Neural cell (in vitro differentiated cells): ENCODE data around the gene HLCS. TPM values are rescaled to one million over a fixed set of nuclear protein-coding genes. Genes with fewer than 3 reads are reported as not detected.

ENCODE experiments used
- H2AFZ ChIP-seq: fragments of 200-600, 300-800 bp; sonication (generic), shearing (Covaris generic); 2 replicates; pipeline ENCODE4 v1.6.0; 2014; ENCODE audit warnings: low read depth, mild to moderate bottlenecking, antibody characterized with exemption, low read length, moderate library complexity
- H3F3A ChIP-seq: fragments of 200-600 bp; shearing (Covaris generic); 2 replicates; pipeline ENCODE4 v1.6.1; 2016; ENCODE audit warnings: mild to moderate bottlenecking, moderate library complexity, mixed read lengths, antibody characterized with exemption, low read length; ENCODE audit not compliant: insufficient read depth, poor library complexity, severe bottlenecking
- H3K27ac ChIP-seq: fragments of 200-600, 300-800 bp; sonication (generic), shearing (Covaris generic); 2 replicates; pipeline ENCODE4 v1.5.1; 2014; ENCODE audit warnings: mild to moderate bottlenecking, low read length, moderate library complexity
- H3K27me3 ChIP-seq: fragments of 300-800, 200-600 bp; sonication (generic), shearing (Covaris generic); 2 replicates; pipeline ENCODE4 v1.6.0; 2014; ENCODE audit warnings: mild to moderate bottlenecking, low read depth, low read length, moderate library complexity; ENCODE audit not compliant: insufficient read depth
- H3K36me3 ChIP-seq: fragments of 300-800, 200-600 bp; sonication (generic), shearing (Covaris generic); 2 replicates; pipeline ENCODE4 v1.5.1; 2014; ENCODE audit warnings: mild to moderate bottlenecking, antibody characterized with exemption, low read length, moderate library complexity; ENCODE audit not compliant: insufficient read depth
- H3K4me2 ChIP-seq: fragments of 300-800, 200-600 bp; sonication (generic), shearing (Covaris generic); 2 replicates; pipeline ENCODE4 v1.6.0; 2014; ENCODE audit warnings: mild to moderate bottlenecking, low read length
- H3K4me3 ChIP-seq: fragments of 300-800, 200-600 bp; sonication (generic), shearing (Covaris generic); 2 replicates; pipeline ENCODE4 v1.5.1; 2014; ENCODE audit warnings: mild to moderate bottlenecking, low read length, moderate library complexity
- H3K79me2 ChIP-seq: fragments of 200-600 bp; shearing (Covaris generic); replicated peaks from 2 replicates; pipeline ENCODE4 v1.6.0; 2014; ENCODE audit warnings: mild to moderate bottlenecking, low read length, moderate library complexity; ENCODE audit not compliant: insufficient read depth
- H3K9ac ChIP-seq: fragments of 300-800, 200-600 bp; sonication (generic), shearing (Covaris generic); 2 replicates; pipeline ENCODE4 v1.6.1; 2016; ENCODE audit warnings: mild to moderate bottlenecking, low read length, mixed read lengths
- H3K9me2 ChIP-seq: fragments of 200-600 bp; shearing (Covaris generic); 2 replicates; pipeline ENCODE4 v1.6.1; 2016; ENCODE audit warnings: mild to moderate bottlenecking, low read length, mixed read lengths; ENCODE audit not compliant: insufficient read depth
- H3K9me3 ChIP-seq: fragments of 200-600, 300-800 bp; sonication (generic), shearing (Covaris generic); 2 replicates; pipeline ENCODE4 v1.6.1; 2016; ENCODE audit warnings: mild to moderate bottlenecking, mixed run types, low read length, moderate library complexity, mixed read lengths
- H4K20me1 ChIP-seq: fragments of 200-600 bp; shearing (Covaris generic); 2 replicates; pipeline ENCODE4 v1.6.1; 2016; ENCODE audit warnings: mild to moderate bottlenecking, mixed run types; ENCODE audit not compliant: insufficient read depth
- CTCF ChIP-seq: fragments of 450-650 bp; IDR thresholded peaks from 2 replicates; pipeline ENCODE4 v1.5.1; 2014; ENCODE audit warnings: antibody characterized with exemption, mild to moderate bottlenecking, moderate library complexity; ENCODE audit not compliant: poor library complexity, severe bottlenecking
- EP300 ChIP-seq: fragments of 450-650 bp; conservative IDR thresholded peaks from 2 replicates; pipeline ENCODE4 v1.6.1; 2014; ENCODE audit warnings: antibody characterized with exemption, mild to moderate bottlenecking, moderate library complexity; ENCODE audit not compliant: poor library complexity, severe bottlenecking
- EZH2 ChIP-seq: fragments of 200-600, 300-800 bp; shearing (Covaris generic), sonication (generic); IDR thresholded peaks from 2 replicates; pipeline ENCODE4 v1.6.1; 2014; ENCODE audit warnings: antibody characterized with exemption, low read length, borderline replicate concordance, mild to moderate bottlenecking; ENCODE audit not compliant: insufficient read depth, poor library complexity, severe bottlenecking
- MXI1 ChIP-seq: fragments of 450-650 bp; conservative IDR thresholded peaks from 2 replicates; pipeline ENCODE4 v1.6.1; 2014; ENCODE audit warnings: antibody characterized with exemption, mild to moderate bottlenecking; ENCODE audit not compliant: poor library complexity, severe bottlenecking
- POLR2AphosphoS5 ChIP-seq: IDR thresholded peaks from 2 replicates; pipeline ENCODE4 v1.6.1; 2012
- RAD21 ChIP-seq: fragments of 450-650 bp; conservative IDR thresholded peaks from 2 replicates; pipeline ENCODE4 v1.6.1; 2014; ENCODE audit warnings: antibody characterized with exemption, mild to moderate bottlenecking, moderate library complexity
- REST ChIP-seq: IDR thresholded peaks from 2 replicates; pipeline ENCODE4 v1.6.1; 2012; ENCODE audit warnings: borderline replicate concordance
- SMC3 ChIP-seq: fragments of 450-650 bp; conservative IDR thresholded peaks from 2 replicates; pipeline ENCODE4 v1.6.1; 2014; ENCODE audit warnings: antibody characterized with exemption, mild to moderate bottlenecking, moderate library complexity; ENCODE audit not compliant: poor library complexity
- TAF1 ChIP-seq: IDR thresholded peaks from 2 replicates; pipeline ENCODE4 v1.6.1; 2012; ENCODE audit warnings: low read depth
- polyA plus RNA-seq: library from polyadenylated mRNA; depleted of rRNA; stranded (reverse); fragments of >200 nt; gene quantifications from 2 replicates; pipeline ENCODE4 v1.2.3, GENCODE V29; 2014

The HLCS gene
- polyA plus RNA-seq, 1 donor from 2014 or later = 12.1 TPM

GRCh38 chr21:36949171-36950141 is 17.0 kb downstream of the HLCS start:
- Histone ChIP-seq H3K36me3 (no peaks in the 10 kb centered on the region), H4K20me1 (no peaks in the 10 kb centered on the region), H3K27me3 (no peaks in the 10 kb centered on the region), H3K9me3 (no peaks in the 10 kb centered on the region), H3K9me2 (no peaks in the 10 kb centered on the region), H3K4me2 (no peak overlapping the region), H3K9ac (no peak overlapping the region), H3K27ac (no peak overlapping the region), H3K79me2 (no peaks in the 10 kb centered on the region), H3K4me3 (no peak overlapping the region), H3F3A (no peaks in the 10 kb centered on the region), H2AFZ (no peak overlapping the region)
- TF ChIP-seq RAD21 (no peak), EZH2 (no peak), TAF1 (no peak), CTCF (no peak), POLR2AphosphoS5 (no peak), MXI1 (no peak), SMC3 (no peak), REST (no peak), EP300 (no peak)

- Histone ChIP-seq H3K27ac (no peak overlapping the region), H4K20me1 (no peaks in the 10 kb centered on the region), H3K9ac (no peak overlapping the region), H3K4me3 (no peak overlapping the region), H3K27me3 (no peaks in the 10 kb centered on the region), H3K4me2 (no peak overlapping the region), H3K9me3 (no peaks in the 10 kb centered on the region), H3K9me2 (no peaks in the 10 kb centered on the region), H3K79me2 (no peaks in the 10 kb centered on the region), H3F3A (no peaks in the 10 kb centered on the region), H2AFZ (no peak overlapping the region), H3K36me3 (no peaks in the 10 kb centered on the region)
- TF ChIP-seq REST (no peak), TAF1 (no peak), SMC3 (no peak), CTCF (no peak), POLR2AphosphoS5 (no peak), MXI1 (no peak), EZH2 (no peak), EP300 (no peak), RAD21 (no peak)
Measured at GRCh38 chr21:36948686-36949085, 17.8 kb downstream of the HLCS start.
